Activated CD4-positive, alpha-beta T cell treated with anti-CD3 and anti-CD28 coated beads for 36 hours (primary cell): ENCODE data around the gene SLC8B1. TPM values are rescaled to one million over a fixed set of nuclear protein-coding genes. Genes with fewer than 3 reads are reported as not detected.

Experiments used
- ATAC-seq: fragments of 200-7000 bp; cut with Tn5 transposase; one replicate; pipeline ENCODE4 v1.10.0; 2021; ENCODE audit warnings: mild to moderate bottlenecking, moderate library complexity
- CTCF ChIA-PET: fragments of 350-600 bp; sonication (Branson Sonifier 250); formaldehyde crosslinking; loops from one replicate; lab custom pipeline; 2021; ENCODE audit warnings: antibody characterized with exemption; lab: Charles Lee
- POLR2A ChIA-PET: fragments of 350-600 bp; sonication (Branson Sonifier 250); formaldehyde crosslinking; loops from one replicate; lab custom pipeline; 2021; ENCODE audit warnings: antibody characterized with exemption, inconsistent platforms; lab: Charles Lee
- DNase-seq: peaks from one replicate; pipeline ENCODE4 v3.0.0-alpha.2; 2020
- H3K27ac Mint-ChIP-seq: one replicate; pipeline ENCODE4 v1.8.0; 2021; ENCODE audit warnings: mixed read lengths
- H3K27me3 Mint-ChIP-seq: one replicate; pipeline ENCODE4 v1.8.0; 2021; ENCODE audit warnings: mixed read lengths
- H3K36me3 Mint-ChIP-seq: one replicate; pipeline ENCODE4 v1.8.0; 2021; ENCODE audit warnings: low read depth, mixed read lengths
- H3K4me1 Mint-ChIP-seq: one replicate; pipeline ENCODE4 v1.8.0; 2021; ENCODE audit warnings: mixed read lengths
- H3K4me3 Mint-ChIP-seq: one replicate; pipeline ENCODE4 v1.8.0; 2021; ENCODE audit warnings: mild to moderate bottlenecking, moderate library complexity, mixed read lengths
- H3K9me3 Mint-ChIP-seq: one replicate; pipeline ENCODE4 v1.8.0; 2021; ENCODE audit warnings: low read depth, mixed read lengths
- intact Hi-C, 2 experiments: fragments of 100-400 bp; cut with DNase I in 1 of 2; cut with micrococcal nuclease in 1 of 2; formaldehyde crosslinking; loops; one replicate each; pipeline versions ENCODE4 v1.14.2 to v1.15.1; 2022 to 2024; cut with DNase I, micrococcal nuclease
- total RNA-seq, 2 experiments: library from RNA; stranded (reverse); gene quantifications; one replicate each; pipeline ENCODE4 v1.2.3, GENCODE V29; 2021

SLC8B1 gene
- total RNA-seq, 2 experiments from 2014 or later: 17.9 to 19.4 TPM

GRCh38 chr12:113291586-113291985, 43.3 kb downstream of the SLC8B1 start:
- CTCF ChIA-PET: no interaction called here
- no peak for DNase-seq
- POLR2A ChIA-PET: no interaction called here
- Mint-ChIP-seq H3K4me3 (no peak overlapping the region), H3K27me3 (no peaks in the 10 kb centered on the region), H3K9me3 (no peaks in the 10 kb centered on the region), H3K4me1 (no peaks in the 10 kb centered on the region), H3K27ac (no peak overlapping the region), H3K36me3 (peaks cover 17% of the 10 kb centered on the region)
- intact Hi-C loops: loop anchor here in 1 of 2 experiments (5.0 kb wide), 1 partner anchor 94 kb away; no protein-coding TSS in a partner anchor
- no peak for ATAC-seq

GRCh38 chr12:113290506-113290905, 44.4 kb downstream of the SLC8B1 start:
- H3K27ac Mint-ChIP-seq: no peak overlapping the region
- CTCF ChIA-PET: no interaction called here
- intact Hi-C loops: loop anchor here in 1 of 2 experiments (5.0 kb wide), 1 partner anchor 93 kb away; no protein-coding TSS in a partner anchor
- no peaks in the 10 kb centered on the region for H3K27me3 Mint-ChIP-seq
- H3K36me3 Mint-ChIP-seq: peaks cover 17% of the 10 kb centered on the region
- DNase-seq: no peak
- POLR2A ChIA-PET: interaction anchor here (0.6 kb wide), 1 partner anchor 96 kb away, joined by 7 read pairs; no protein-coding TSS in a partner anchor
- H3K9me3 Mint-ChIP-seq: no peaks in the 10 kb centered on the region
- no peak overlapping the region for H3K4me3 Mint-ChIP-seq
- ATAC-seq: no peak
- H3K4me1 Mint-ChIP-seq: no peaks in the 10 kb centered on the region

- H3K27me3 Mint-ChIP-seq: no peaks in the 10 kb centered on the region
- CTCF ChIA-PET: no interaction called here
- intact Hi-C loops: no loop called here
- no peaks in the 10 kb centered on the region for H3K9me3 Mint-ChIP-seq
- no peak overlapping the region for H3K27ac Mint-ChIP-seq
- peaks cover 17% of the 10 kb centered on the region for H3K36me3 Mint-ChIP-seq
- no peaks in the 10 kb centered on the region for H3K4me1 Mint-ChIP-seq
- no peak for ATAC-seq
- H3K4me3 Mint-ChIP-seq: no peak overlapping the region
- POLR2A ChIA-PET: no interaction called here
- DNase-seq: no peak
Measured at GRCh38 chr12:113289361-113289760, 45.5 kb downstream of the SLC8B1 start.

- ChIA-PET POLR2A (no interaction called here), CTCF (no interaction called here)
- Mint-ChIP-seq H3K9me3 (no peaks in the 10 kb centered on the region), H3K4me3 (no peak overlapping the region), H3K4me1 (no peaks in the 10 kb centered on the region), H3K36me3 (peaks cover 16% of the 10 kb centered on the region), H3K27ac (no peak overlapping the region), H3K27me3 (no peaks in the 10 kb centered on the region)
- ATAC-seq: no peak
- no peak for DNase-seq
- intact Hi-C loops: no loop called here
Measured at GRCh38 chr12:113287899-113288282, 47.0 kb downstream of the SLC8B1 start.

- H3K36me3 Mint-ChIP-seq: peaks cover 13% of the 10 kb centered on the region
- ATAC-seq (no peak), DNase-seq (no peak)
- intact Hi-C loops: no loop called here
- H3K27ac Mint-ChIP-seq: no peak overlapping the region
- no peaks in the 10 kb centered on the region for H3K9me3 Mint-ChIP-seq
- no peaks in the 10 kb centered on the region for H3K4me1 Mint-ChIP-seq
- no peak overlapping the region for H3K4me3 Mint-ChIP-seq
- no peaks in the 10 kb centered on the region for H3K27me3 Mint-ChIP-seq
- CTCF ChIA-PET: no interaction called here
- POLR2A ChIA-PET: no interaction called here
Measured at GRCh38 chr12:113287146-113287898, 47.6 kb downstream of the SLC8B1 start.

- Mint-ChIP-seq H3K4me3 (no peak overlapping the region), H3K4me1 (no peaks in the 10 kb centered on the region), H3K27ac (no peak overlapping the region), H3K36me3 (peaks cover 9% of the 10 kb centered on the region), H3K9me3 (no peaks in the 10 kb centered on the region), H3K27me3 (no peaks in the 10 kb centered on the region)
- intact Hi-C loops: no loop called here
- no peak for ATAC-seq
- DNase-seq: no peak
- CTCF ChIA-PET: no interaction called here
- POLR2A ChIA-PET: no interaction called here
Measured at GRCh38 chr12:113286712-113287111, 48.2 kb downstream of the SLC8B1 start.

- no peak overlapping the region for H3K27ac Mint-ChIP-seq
- POLR2A ChIA-PET: no interaction called here
Measured at GRCh38 chr12:113285679-113286610, 49.0 kb downstream of the SLC8B1 start.

GRCh38 chr12:113284751-113285150, 50.2 kb downstream of the SLC8B1 start:
- no peak overlapping the region for H3K27ac Mint-ChIP-seq
- DNase-seq (no peak), ATAC-seq (no peak)
- no peaks in the 10 kb centered on the region for H3K4me1 Mint-ChIP-seq
- H3K9me3 Mint-ChIP-seq: no peaks in the 10 kb centered on the region
- no peaks in the 10 kb centered on the region for H3K27me3 Mint-ChIP-seq
- ChIA-PET CTCF (no interaction called here), POLR2A (interaction anchor here (0.7 kb wide), 1 partner anchor 97 kb away, joined by 3 read pairs; no protein-coding TSS in a partner anchor)
- peaks cover 5% of the 10 kb centered on the region for H3K36me3 Mint-ChIP-seq
- intact Hi-C loops: no loop called here
- no peak overlapping the region for H3K4me3 Mint-ChIP-seq

More at GRCh38 chr12:113285679-113286610, 49.0 kb downstream of the SLC8B1 start:
- ATAC-seq (no peak), DNase-seq (no peak)
- CTCF ChIA-PET: interaction anchor here (0.7 kb wide), 1 partner anchor 16 kb away, joined by 3 read pairs; no protein-coding TSS in a partner anchor
- H3K9me3 Mint-ChIP-seq: no peaks in the 10 kb centered on the region
- H3K36me3 Mint-ChIP-seq: peaks cover 2% of the 10 kb centered on the region
- intact Hi-C loops: no loop called here
- H3K27me3 Mint-ChIP-seq: no peaks in the 10 kb centered on the region
- no peaks in the 10 kb centered on the region for H3K4me1 Mint-ChIP-seq
- H3K4me3 Mint-ChIP-seq: no peak overlapping the region

- Mint-ChIP-seq H3K4me1 (no peaks in the 10 kb centered on the region), H3K36me3 (peaks cover 20% of the 10 kb centered on the region), H3K4me3 (no peak overlapping the region), H3K9me3 (no peaks in the 10 kb centered on the region), H3K27me3 (no peaks in the 10 kb centered on the region), H3K27ac (peak overlapping the region; percentile 56)
- intact Hi-C loops: no loop called here
- no peak for ATAC-seq
- CTCF ChIA-PET: no interaction called here
- POLR2A ChIA-PET: no interaction called here
- DNase-seq: no peak
Measured at GRCh38 chr12:113278633-113279032, 56.3 kb downstream of the SLC8B1 start.

GRCh38 chr12:113278141-113278540, 56.8 kb downstream of the SLC8B1 start:
- no peaks in the 10 kb centered on the region for H3K27me3 Mint-ChIP-seq
- H3K9me3 Mint-ChIP-seq: no peaks in the 10 kb centered on the region
- H3K36me3 Mint-ChIP-seq: peaks cover 25% of the 10 kb centered on the region
- POLR2A ChIA-PET: no interaction called here
- intact Hi-C loops: no loop called here
- H3K4me3 Mint-ChIP-seq: no peak overlapping the region
- no peaks in the 10 kb centered on the region for H3K4me1 Mint-ChIP-seq
- DNase-seq (no peak), ATAC-seq (no peak)
- no peak overlapping the region for H3K27ac Mint-ChIP-seq
- CTCF ChIA-PET: no interaction called here

- POLR2A ChIA-PET: interaction anchor here (0.6 kb wide), 1 partner anchor 20 kb away, joined by 4 read pairs; no protein-coding TSS in a partner anchor
- no peaks in the 10 kb centered on the region for H3K27me3 Mint-ChIP-seq
- H3K9me3 Mint-ChIP-seq: no peaks in the 10 kb centered on the region
- CTCF ChIA-PET: no interaction called here
- no peak overlapping the region for H3K4me3 Mint-ChIP-seq
- DNase-seq (no peak), ATAC-seq (no peak)
- peaks cover 27% of the 10 kb centered on the region for H3K36me3 Mint-ChIP-seq
- H3K27ac Mint-ChIP-seq: no peak overlapping the region
- intact Hi-C loops: no loop called here
- H3K4me1 Mint-ChIP-seq: peaks cover 1% of the 10 kb centered on the region
Measured at GRCh38 chr12:113277511-113277910, 57.4 kb downstream of the SLC8B1 start.
